Stimulated activated CD8-positive, alpha-beta memory T cell treated with anti-CD3 and anti-CD28 coated beads, Interleukin-7, amount 100 ng/mL, for 4 hours (primary cell): ENCODE data around the gene ARHGEF28.

Source experiments
- DNase-seq, 2 donors: peaks; one replicate each; pipeline ENCODE4 v3.0.0-alpha.2; 2020; ENCODE audit warnings: low read depth in 2 of 2

Gene ARHGEF28

GRCh38 chr5:73962801-73963425 is 336.9 kb downstream of the ARHGEF28 start:
- DNase-seq, result no peak

- no peak for DNase-seq
Measured at GRCh38 chr5:73964352-73964865, 338.4 kb downstream of the ARHGEF28 start.

GRCh38 chr5:73966451-73966850 is 340.5 kb downstream of the ARHGEF28 start:
- DNase-seq, result no peak

GRCh38 chr5:73967347-73967746 is 341.4 kb downstream of the ARHGEF28 start:
- no peak for DNase-seq

- DNase-seq, result no peak
Measured at GRCh38 chr5:73968246-73968645, 342.2 kb downstream of the ARHGEF28 start.

DNA sequence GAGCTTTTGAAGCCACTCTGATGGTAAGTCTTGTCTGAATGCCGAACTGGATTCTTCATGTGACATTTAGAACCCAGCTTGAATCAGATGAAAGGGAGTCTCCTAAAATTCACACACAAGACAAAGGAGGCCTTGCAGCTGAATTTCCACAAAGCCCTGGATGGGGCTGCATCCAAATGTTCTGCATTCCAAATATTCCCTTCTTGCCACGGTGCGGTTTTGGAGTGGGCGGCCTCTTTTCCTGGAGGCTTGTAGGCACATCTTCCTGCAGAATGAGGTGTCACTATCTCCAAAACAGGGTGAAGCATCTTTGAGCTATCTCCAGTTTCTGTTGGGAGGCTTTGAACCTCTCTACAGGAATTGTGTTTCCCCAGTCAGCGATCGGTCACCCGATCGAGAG is 342.7 kb downstream of the ARHGEF28 start:
- DNase-seq, result no peak

- DNase-seq, result no peak
Measured at GRCh38 chr5:73969195-73970036, 343.4 kb downstream of the ARHGEF28 start.

DNA sequence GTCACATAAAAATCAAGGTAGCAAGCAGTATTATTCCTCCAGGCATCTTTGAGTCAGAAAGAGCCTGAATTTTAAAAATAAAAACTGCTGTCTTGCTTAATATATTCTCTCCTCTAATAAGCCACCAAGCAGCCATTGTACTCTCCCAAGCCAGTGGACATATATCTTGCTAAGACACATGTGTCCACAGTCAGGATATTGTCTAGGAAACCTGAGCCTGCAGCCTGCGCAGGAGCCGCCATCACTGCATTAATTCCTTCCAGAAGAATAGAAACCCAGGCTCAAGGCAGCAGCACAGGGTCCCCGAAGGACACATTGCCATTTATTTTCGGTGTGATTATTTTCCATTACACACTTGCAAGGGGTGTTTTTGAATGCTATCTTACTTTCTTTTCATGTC is 345.3 kb downstream of the ARHGEF28 start:
- no peak for DNase-seq

- no peak for DNase-seq
Measured at GRCh38 chr5:73973135-73973534, 347.1 kb downstream of the ARHGEF28 start.

- DNase-seq, result no peak
Measured at GRCh38 chr5:73974871-73975360, 348.9 kb downstream of the ARHGEF28 start.

- DNase-seq, result no peak
Measured at GRCh38 chr5:73975845-73976244, 349.8 kb downstream of the ARHGEF28 start.

- DNase-seq, result no peak
Measured at GRCh38 chr5:73977146-73977545, 351.1 kb downstream of the ARHGEF28 start.

DNA sequence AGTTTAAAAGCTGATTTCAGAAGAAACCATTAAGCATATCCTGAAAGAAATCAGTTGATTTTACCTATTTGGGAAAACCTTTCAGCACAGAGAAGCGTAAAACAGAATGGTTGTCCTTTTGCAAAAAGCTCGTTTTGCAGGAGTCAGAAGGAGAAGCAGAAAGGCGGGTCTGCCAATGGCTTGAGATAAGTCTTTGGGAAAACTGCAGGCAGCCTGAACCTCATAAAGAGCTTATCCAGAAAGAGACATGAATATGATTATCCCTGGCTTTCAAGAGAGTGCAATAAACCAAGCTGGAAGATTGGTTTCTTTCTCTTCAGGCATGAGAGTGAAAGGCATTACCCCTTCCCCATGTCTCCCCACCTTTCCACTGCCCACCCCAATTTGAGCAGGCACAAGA is 353.3 kb downstream of the ARHGEF28 start:
- no peak for DNase-seq

- DNase-seq, result no peak
Measured at GRCh38 chr5:73981704-73982103, 355.7 kb downstream of the ARHGEF28 start.

DNA sequence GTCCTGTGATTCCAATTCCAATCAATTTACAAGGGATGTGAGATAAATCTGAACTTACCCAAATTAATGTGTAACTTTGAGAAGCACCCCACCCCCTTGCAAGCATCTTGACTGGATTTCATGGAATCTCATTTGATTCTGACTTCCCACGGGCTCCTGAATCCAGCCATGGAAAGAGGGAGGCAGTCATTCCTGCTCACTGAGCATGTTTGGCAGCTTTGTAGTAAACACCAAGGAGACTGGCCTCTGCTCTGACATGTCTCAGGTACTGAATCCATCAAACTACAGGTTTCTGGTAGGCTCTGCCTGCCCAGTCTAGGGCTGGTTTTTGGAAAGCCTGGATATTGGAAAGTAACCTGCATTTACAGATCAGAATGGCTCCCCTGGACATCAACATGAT is 357.6 kb downstream of the ARHGEF28 start:
- no peak for DNase-seq

DNA sequence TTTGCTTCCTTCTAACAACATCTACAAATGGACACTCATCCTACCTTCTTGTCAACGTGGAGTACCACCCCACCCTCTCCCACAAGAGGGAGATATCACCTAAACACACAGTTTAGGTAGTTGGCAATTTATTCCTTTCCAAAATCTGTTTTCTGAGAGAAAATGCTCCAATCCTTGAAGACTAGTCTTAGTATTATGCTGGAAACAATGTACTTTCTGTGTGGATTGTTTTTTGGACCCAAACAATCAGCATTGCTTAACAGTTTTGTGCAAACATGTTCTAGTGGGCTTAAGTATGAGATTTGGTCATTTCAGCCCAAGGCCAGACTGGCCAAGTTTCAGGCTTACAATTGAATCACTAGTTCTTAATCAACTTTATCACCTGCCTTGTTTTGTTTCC is 359.1 kb downstream of the ARHGEF28 start:
- DNase-seq, result no peak

DNA sequence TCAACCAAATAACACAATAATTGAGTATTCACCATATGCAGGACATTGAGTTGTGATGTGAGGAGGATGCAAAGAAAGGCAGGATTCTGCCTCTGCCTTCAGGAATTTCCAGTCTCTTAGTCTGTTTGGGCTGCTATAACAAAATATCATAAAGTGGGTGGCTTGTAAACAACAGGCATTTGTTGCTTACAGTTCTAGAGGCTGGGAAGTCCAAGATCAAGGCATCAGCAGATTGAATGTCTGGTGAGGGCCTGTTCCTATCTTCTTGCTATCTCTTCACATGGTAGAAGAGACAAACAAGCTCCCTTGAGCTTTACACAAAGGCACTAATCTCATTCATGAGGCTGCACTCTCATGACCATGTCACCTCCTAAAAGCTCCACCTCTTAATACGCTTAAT is 360.7 kb downstream of the ARHGEF28 start:
- DNase-seq, result no peak

GRCh38 chr5:73987915-73988314 is 361.9 kb downstream of the ARHGEF28 start:
- DNase-seq, result no peak

DNA sequence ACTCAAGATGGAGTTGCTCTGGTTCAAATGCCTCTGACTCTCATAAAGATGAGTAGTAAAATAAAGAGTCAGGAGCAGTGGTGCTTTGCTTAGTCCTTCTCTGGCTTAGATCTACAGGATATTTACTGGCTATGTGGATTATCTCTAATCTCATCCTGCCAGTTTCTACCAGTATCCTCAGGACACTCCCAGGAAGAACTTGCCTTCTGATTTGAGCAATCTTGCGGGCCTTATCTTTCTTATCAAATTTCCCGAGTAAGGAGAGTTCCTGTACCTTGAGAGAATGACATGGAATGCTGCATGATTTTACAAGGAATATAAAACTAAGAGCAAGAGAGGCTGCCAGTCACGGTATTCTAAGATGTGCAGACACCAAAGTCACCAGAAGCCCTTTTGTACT is 364.0 kb downstream of the ARHGEF28 start:
- DNase-seq, result no peak
